K562 (cell line): ENCODE measurements around the gene DLL4. TPM values are rescaled to one million over a fixed set of nuclear protein-coding genes. Genes with fewer than 3 reads are reported as not detected.

ENCODE experiments used
- CAMTA2 ChIP-seq: fragments of 250-450 bp; sonication (Bioruptor Pico); conservative IDR thresholded peaks from 2 replicates; pipeline ENCODE4 v1.5.1; 2022
- CHD7 ChIP-seq: fragments of 200-600 bp; sonication (generic); IDR thresholded peaks from one replicate; pipeline ENCODE4 v1.6.1; 2012; ENCODE audit warnings: mild to moderate bottlenecking, low read depth, low read length, inconsistent platforms
- CUX1 ChIP-seq: fragments of 200-800 bp; sonication (Bioruptor generic); IDR thresholded peaks from 2 replicates; pipeline ENCODE4 v1.6.1; 2016; ENCODE audit warnings: missing genetic modification characterization, missing compliant biosample characterization
- FOXK2 ChIP-seq, 2 experiments: fragments of 450-650 bp; IDR thresholded peaks in 1 of 2; conservative IDR thresholded peaks in 1 of 2; 2 replicates each; pipeline ENCODE4 v1.6.1; 2016; ENCODE audit warnings: low read depth in 2 of 2, mild to moderate bottlenecking in 1 of 2
- HMG20B ChIP-seq: fragments of 250-450 bp; sonication (Bioruptor Pico); IDR thresholded peaks from 2 replicates; pipeline ENCODE4 v1.5.0; 2021; ENCODE audit warnings: mild to moderate bottlenecking
- LEF1 ChIP-seq: fragments of 450-650 bp; IDR thresholded peaks from 2 replicates; pipeline ENCODE4 v1.6.1; 2016; ENCODE audit warnings: mild to moderate bottlenecking
- RBM15 ChIP-seq: fragments of 200-400 bp; formaldehyde crosslinking; IDR thresholded peaks from 2 replicates; pipeline ENCODE4 v1.6.1; 2018; ENCODE audit warnings: mild to moderate bottlenecking, low read length, moderate library complexity; ENCODE audit not compliant: insufficient read depth
- YY1 ChIP-seq, 3 experiments: IDR thresholded peaks; 2 replicates each; pipeline ENCODE4 v1.6.1; 2011; ENCODE audit warnings: low read length in 2 of 3, mild to moderate bottlenecking in 2 of 3, moderate library complexity in 2 of 3, borderline replicate concordance in 1 of 3, control low read depth in 1 of 3, low read depth in 1 of 3; ENCODE audit not compliant: insufficient read depth in 3 of 3, insufficient replicate concordance in 2 of 3, control insufficient read depth in 1 of 3, insufficient read length in 1 of 3; ENCODE audit errors: extremely low read depth in 1 of 3
- polyA plus RNA-seq, 8 experiments: library from polyadenylated mRNA; depleted of rRNA in 4 of 8; stranded (reverse) in 5 of 8; unstranded in 3 of 8; fragments of >200 nt; fragmentation: Nextera tagmentation in 2 of 8; fragmentation: Illumina TruSeq in 1 of 8; extraction: Ambion mirVana in 2 of 8; extraction: Trizol in 1 of 8; gene quantifications; 2 replicates each; pipeline versions ENCODE4 v1.2.1 to v1.2.3, GENCODE V29; 2011 to 2014; ENCODE audit warnings: inconsistent platforms in 1 of 8, missing spikeins in 1 of 8
- total RNA-seq, 7 experiments: library from RNA; depleted of rRNA in 6 of 7; stranded (reverse); fragments of >200 nt in 6 of 7; fragmentation: Illumina TruSeq in 2 of 7; extraction: Trizol in 2 of 7; gene quantifications; 2 replicates each; pipeline versions ENCODE4 v1.2.1 to v1.2.3, GENCODE V29; 2011 to 2021; ENCODE audit warnings: low replicate concordance in 1 of 7

Gene DLL4
- total and polyA plus RNA-seq, 9 of the 15 experiments (the other 6 are each of a cell fraction or from before 2014, with no cell fraction given) = 0.04 to 1.1 (median 0.41) TPM; not detected in 1

DNA sequence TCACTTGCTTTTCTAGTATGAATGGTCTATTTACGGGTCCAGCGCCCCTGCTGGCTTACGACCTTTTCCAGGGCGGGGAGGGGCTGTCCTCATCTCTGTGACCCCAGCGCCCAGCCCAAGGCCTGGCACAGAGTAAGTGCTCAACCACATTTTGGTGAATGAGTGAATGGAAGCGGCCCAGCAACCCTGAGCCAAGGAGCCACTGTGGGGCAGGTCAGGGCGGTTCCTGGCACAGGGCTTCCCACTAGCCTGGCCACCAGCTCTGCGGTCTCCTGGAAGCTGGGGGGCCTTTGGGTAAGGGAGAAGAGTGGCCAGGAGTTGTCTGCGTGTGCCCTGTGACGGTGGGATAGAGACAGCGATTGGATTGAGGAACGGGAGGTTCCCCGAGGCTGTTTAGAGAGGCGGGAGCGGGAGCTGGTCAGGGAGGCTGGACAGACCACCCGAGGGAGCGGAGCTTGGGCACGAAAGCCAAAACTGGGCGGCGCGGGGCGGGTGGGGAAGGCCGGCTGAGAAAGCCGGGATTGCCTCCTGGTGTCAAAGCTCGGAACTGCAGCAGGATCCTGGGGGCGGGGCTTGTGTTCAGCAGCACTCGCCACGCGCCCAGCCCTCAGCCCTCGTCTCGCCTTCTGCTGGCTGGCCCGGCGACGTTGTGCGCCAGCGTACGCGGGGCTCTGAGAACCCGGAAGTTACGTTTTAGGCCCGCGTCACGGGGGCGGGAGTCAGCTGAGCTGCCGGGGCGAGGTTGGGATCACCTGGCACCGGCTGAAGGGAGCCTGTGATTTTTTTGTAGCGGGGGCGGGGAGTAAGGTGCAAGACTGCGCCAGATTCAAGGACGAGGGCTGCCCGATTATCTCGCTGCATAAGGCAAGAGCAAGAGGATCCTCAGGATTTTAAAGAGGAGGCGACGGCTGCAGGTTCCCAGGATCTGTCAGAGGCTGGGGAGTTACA lies 35.1 kb upstream of the DLL4 start, which contains the start of gene VPS18 (continued):
- TF ChIP-seq CUX1 (CRISPR knock-in tag) (no peak), CHD7 (no peak), HMG20B (CRISPR knock-in tag) (no peak), FOXK2 (conservative IDR thresholded peaks at IDR 0.05 in 1 of 2, IDR thresholded peaks at IDR 0.05 in 1 of 2; ENCODE audit: low read depth in 2 of 2) (peak; percentile 89 to 93), YY1 (IDR thresholded peaks at IDR 0.05; ENCODE audit: borderline replicate concordance in 1 of 3, control insufficient read depth in 1 of 3, extremely low read depth in 1 of 3, insufficient read depth in 3 of 3, insufficient read length in 1 of 3, insufficient replicate concordance in 2 of 3, low read depth in 1 of 3, low read length in 2 of 3) (peak in 1 of 3 experiments; percentile 68), CAMTA2 (CRISPR knock-in tag) (no peak), LEF1 (no peak), RBM15 (no peak)
